Stimulated activated CD4-positive, alpha-beta T cell treated with anti-CD3 and anti-CD28 coated beads, Interleukin-4, amount 100 ng/mL, for 24 hours (primary cell): ENCODE measurements around the gene SLC44A2.

ENCODE experiments used
- DNase-seq: peaks from one replicate; pipeline ENCODE4 v3.0.0-alpha.2; 2020

Gene SLC44A2

GRCh38 chr19:10617409-10618121 is 7.8 kb upstream of the SLC44A2 start:
- DNase-seq, result no peak

- no peak for DNase-seq
Observed at GRCh38 chr19:10618846-10619245, 6.5 kb upstream of the SLC44A2 start.

GRCh38 chr19:10620786-10621185 is 4.6 kb upstream of the SLC44A2 start:
- DNase-seq, result no peak

- DNase-seq, result no peak
Observed at GRCh38 chr19:10621966-10622365, 3.4 kb upstream of the SLC44A2 start.

GRCh38 chr19:10624585-10624984 is 768 bp upstream of the SLC44A2 start:
- no peak for DNase-seq

- DNase-seq, result no peak
Observed at GRCh38 chr19:10625762-10626138, 397 bp downstream of the SLC44A2 start.

- no peak for DNase-seq
Observed at GRCh38 chr19:10631874-10632273, 6.5 kb downstream of the SLC44A2 start.

GRCh38 chr19:10634430-10634829 is 9.1 kb downstream of the SLC44A2 start:
- DNase-seq, result no peak

GRCh38 chr19:10634963-10635362 is 9.6 kb downstream of the SLC44A2 start:
- no peak for DNase-seq

- DNase-seq, result no peak
Observed at GRCh38 chr19:10636304-10636972, 11.1 kb downstream of the SLC44A2 start.

- no peak for DNase-seq
Observed at GRCh38 chr19:10637894-10638293, 12.5 kb downstream of the SLC44A2 start.

GRCh38 chr19:10639836-10640235 is 14.5 kb downstream of the SLC44A2 start:
- DNase-seq, result no peak

- no peak for DNase-seq
Observed at GRCh38 chr19:10640361-10640760, 15.0 kb downstream of the SLC44A2 start.

GRCh38 chr19:10641248-10641647 is 15.9 kb downstream of the SLC44A2 start:
- DNase-seq, result no peak

GRCh38 chr19:10642473-10643171 is 17.3 kb downstream of the SLC44A2 start:
- DNase-seq, result no peak

GRCh38 chr19:10643172-10643967 is 18.0 kb downstream of the SLC44A2 start:
- DNase-seq, result no peak

GRCh38 chr19:10643968-10644259 is 18.6 kb downstream of the SLC44A2 start:
- DNase-seq, result no peak

- DNase-seq, result peak; percentile 87
Observed at GRCh38 chr19:10644260-10645007, 19.1 kb downstream of the SLC44A2 start.

GRCh38 chr19:10646456-10647159 is 21.3 kb downstream of the SLC44A2 start:
- no peak for DNase-seq

- DNase-seq, result no peak
Observed at GRCh38 chr19:10648360-10648759, 23.0 kb downstream of the SLC44A2 start.

GRCh38 chr19:10651851-10652250 is 26.5 kb downstream of the SLC44A2 start:
- DNase-seq, result no peak

- no peak for DNase-seq
Observed at GRCh38 chr19:10653482-10653731, 28.1 kb downstream of the SLC44A2 start.
